Panc1 (cell line): ENCODE measurements around the gene PPP2R1B. TPM values are rescaled to one million over a fixed set of nuclear protein-coding genes. Genes with fewer than 3 reads are reported as not detected.

Experiments
- ATAC-seq: fragments of 200-7000 bp; cut with Tn5 transposase; 2 replicates; pipeline ENCODE4 v1.9.1; 2020; ENCODE audit warnings: mild to moderate bottlenecking, moderate library complexity
- BruUV-seq: library from RNA; stranded (reverse); fragments of 400-500 nt; replicated peaks from 2 replicates; lab custom pipeline; 2021; lab: Mats Ljungman, UMichigan
- CTCF ChIA-PET: fragments of 300-600 bp; sonication (Branson Sonifier 250); formaldehyde crosslinking; loops from one replicate; lab custom pipeline; 2022; ENCODE audit warnings: antibody characterized with exemption; lab: Charles Lee
- POLR2A ChIA-PET: fragments of 300-600 bp; sonication (Branson Sonifier 250); formaldehyde crosslinking; loops from one replicate; lab custom pipeline; 2022; ENCODE audit warnings: antibody characterized with exemption; lab: Charles Lee
- DNase-seq: peaks from one replicate; pipeline ENCODE4 v3.0.0-alpha.2; 2010; ENCODE audit warnings: low read depth, low spot score
- H3K27ac ChIP-seq: 2 replicates; pipeline ENCODE4 v1.5.1; 2011; ENCODE audit warnings: mild to moderate bottlenecking, low read length, inconsistent platforms
- H3K27me3 ChIP-seq: fragments of 200-500 bp; sonication (Bioruptor generic); 2 replicates; pipeline ENCODE4 v1.6.0; 2014; ENCODE audit warnings: low read length, inconsistent platforms; ENCODE audit not compliant: control insufficient read depth, insufficient read depth
- H3K36me3 ChIP-seq: fragments of 200-500 bp; sonication (Bioruptor generic); 2 replicates; pipeline ENCODE4 v1.5.1; 2014; ENCODE audit warnings: inconsistent platforms, mild to moderate bottlenecking, low read length, moderate library complexity; ENCODE audit not compliant: control insufficient read depth, insufficient read depth
- H3K4me1 ChIP-seq: 2 replicates; pipeline ENCODE4 v1.5.1; 2011; ENCODE audit warnings: inconsistent platforms, mild to moderate bottlenecking, low read length, moderate library complexity; ENCODE audit not compliant: control insufficient read depth, insufficient read depth
- H3K4me3 ChIP-seq, 2 experiments: 2 replicates each; pipeline ENCODE4 v1.5.1; 2011 to 2012; ENCODE audit warnings: low read depth in 2 of 2, low read length in 2 of 2, mild to moderate bottlenecking in 2 of 2, inconsistent platforms in 1 of 2, moderate library complexity in 1 of 2
- H3K9me3 ChIP-seq: fragments of 200-500 bp; sonication (Bioruptor generic); 2 replicates; pipeline ENCODE4 v1.5.1; 2014; ENCODE audit warnings: low read depth, mild to moderate bottlenecking, inconsistent platforms, low read length, moderate library complexity; ENCODE audit not compliant: control insufficient read depth, insufficient read depth
- POLR2AphosphoS5 ChIP-seq: IDR thresholded peaks from 2 replicates; pipeline ENCODE4 v1.6.1; 2012; ENCODE audit warnings: mild to moderate bottlenecking, low read depth, low read length, moderate library complexity
- SIN3A ChIP-seq: IDR thresholded peaks from 2 replicates; pipeline ENCODE4 v1.6.1; 2012; ENCODE audit warnings: low read depth, mild to moderate bottlenecking, low read length, moderate library complexity, borderline replicate concordance; ENCODE audit not compliant: insufficient read depth
- TCF7L2 ChIP-seq: IDR thresholded peaks from 2 replicates; pipeline ENCODE4 v1.6.1; 2011; ENCODE audit warnings: mild to moderate bottlenecking, low read depth, low read length, inconsistent platforms
- in situ Hi-C: cut with HindIII; loops from 2 replicates; pipeline ENCODE4 v1.10.0; 2016; ENCODE audit warnings: low sequenced_read_pairs, low pct_unique_long_range_greater_than_20kb
- intact Hi-C: fragments of 100-400 bp; cut with micrococcal nuclease; formaldehyde crosslinking; loops from one replicate; pipeline ENCODE4 v1.10.0; 2022; ENCODE audit not compliant: unreplicated experiment
- total RNA-seq: library from RNA; stranded (reverse); gene quantifications from one replicate; pipeline ENCODE4 v1.2.1, GENCODE V29; 2021; ENCODE audit not compliant: unreplicated experiment
- TF ChIP-seq, protein P1 (sequence below): fragments of 450-650 bp; IDR thresholded peaks from 2 replicates; pipeline ENCODE4 v1.5.1; 2017; ENCODE audit warnings: mild to moderate bottlenecking
- TF ChIP-seq, protein P2 (sequence below), 2 experiments: IDR thresholded peaks; 2 replicates each; pipeline ENCODE4 v1.6.1; 2011 to 2012; ENCODE audit warnings: low read depth in 2 of 2, control low read depth in 1 of 2, low read length in 1 of 2, mild to moderate bottlenecking in 1 of 2, moderate library complexity in 1 of 2; ENCODE audit not compliant: insufficient read depth in 1 of 2

The PPP2R1B gene
- total RNA-seq, 1 experiment from 2014 or later: 57.7 TPM

- in situ Hi-C loops: no loop called here
- Histone ChIP-seq H3K4me1 (peaks cover 2% of the 10 kb centered on the region), H3K4me3 (no peak overlapping the region), H3K9me3 (no peaks in the 10 kb centered on the region), H3K27me3 (no peaks in the 10 kb centered on the region), H3K27ac (no peak overlapping the region), H3K36me3 (peaks cover 39% of the 10 kb centered on the region)
- ChIA-PET CTCF (interaction anchor here (0.5 kb wide), 1 partner anchor 157 kb away, joined by 6 read pairs; the partner anchor contains the start of gene SIK2), POLR2A (no interaction called here)
- DNase-seq: no peak
- TF ChIP-seq, protein P1, sequence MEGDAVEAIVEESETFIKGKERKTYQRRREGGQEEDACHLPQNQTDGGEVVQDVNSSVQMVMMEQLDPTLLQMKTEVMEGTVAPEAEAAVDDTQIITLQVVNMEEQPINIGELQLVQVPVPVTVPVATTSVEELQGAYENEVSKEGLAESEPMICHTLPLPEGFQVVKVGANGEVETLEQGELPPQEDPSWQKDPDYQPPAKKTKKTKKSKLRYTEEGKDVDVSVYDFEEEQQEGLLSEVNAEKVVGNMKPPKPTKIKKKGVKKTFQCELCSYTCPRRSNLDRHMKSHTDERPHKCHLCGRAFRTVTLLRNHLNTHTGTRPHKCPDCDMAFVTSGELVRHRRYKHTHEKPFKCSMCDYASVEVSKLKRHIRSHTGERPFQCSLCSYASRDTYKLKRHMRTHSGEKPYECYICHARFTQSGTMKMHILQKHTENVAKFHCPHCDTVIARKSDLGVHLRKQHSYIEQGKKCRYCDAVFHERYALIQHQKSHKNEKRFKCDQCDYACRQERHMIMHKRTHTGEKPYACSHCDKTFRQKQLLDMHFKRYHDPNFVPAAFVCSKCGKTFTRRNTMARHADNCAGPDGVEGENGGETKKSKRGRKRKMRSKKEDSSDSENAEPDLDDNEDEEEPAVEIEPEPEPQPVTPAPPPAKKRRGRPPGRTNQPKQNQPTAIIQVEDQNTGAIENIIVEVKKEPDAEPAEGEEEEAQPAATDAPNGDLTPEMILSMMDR: no peak
- TF ChIP-seq TCF7L2 (no peak), POLR2AphosphoS5 (no peak), SIN3A (no peak)
- TF ChIP-seq, protein P2, sequence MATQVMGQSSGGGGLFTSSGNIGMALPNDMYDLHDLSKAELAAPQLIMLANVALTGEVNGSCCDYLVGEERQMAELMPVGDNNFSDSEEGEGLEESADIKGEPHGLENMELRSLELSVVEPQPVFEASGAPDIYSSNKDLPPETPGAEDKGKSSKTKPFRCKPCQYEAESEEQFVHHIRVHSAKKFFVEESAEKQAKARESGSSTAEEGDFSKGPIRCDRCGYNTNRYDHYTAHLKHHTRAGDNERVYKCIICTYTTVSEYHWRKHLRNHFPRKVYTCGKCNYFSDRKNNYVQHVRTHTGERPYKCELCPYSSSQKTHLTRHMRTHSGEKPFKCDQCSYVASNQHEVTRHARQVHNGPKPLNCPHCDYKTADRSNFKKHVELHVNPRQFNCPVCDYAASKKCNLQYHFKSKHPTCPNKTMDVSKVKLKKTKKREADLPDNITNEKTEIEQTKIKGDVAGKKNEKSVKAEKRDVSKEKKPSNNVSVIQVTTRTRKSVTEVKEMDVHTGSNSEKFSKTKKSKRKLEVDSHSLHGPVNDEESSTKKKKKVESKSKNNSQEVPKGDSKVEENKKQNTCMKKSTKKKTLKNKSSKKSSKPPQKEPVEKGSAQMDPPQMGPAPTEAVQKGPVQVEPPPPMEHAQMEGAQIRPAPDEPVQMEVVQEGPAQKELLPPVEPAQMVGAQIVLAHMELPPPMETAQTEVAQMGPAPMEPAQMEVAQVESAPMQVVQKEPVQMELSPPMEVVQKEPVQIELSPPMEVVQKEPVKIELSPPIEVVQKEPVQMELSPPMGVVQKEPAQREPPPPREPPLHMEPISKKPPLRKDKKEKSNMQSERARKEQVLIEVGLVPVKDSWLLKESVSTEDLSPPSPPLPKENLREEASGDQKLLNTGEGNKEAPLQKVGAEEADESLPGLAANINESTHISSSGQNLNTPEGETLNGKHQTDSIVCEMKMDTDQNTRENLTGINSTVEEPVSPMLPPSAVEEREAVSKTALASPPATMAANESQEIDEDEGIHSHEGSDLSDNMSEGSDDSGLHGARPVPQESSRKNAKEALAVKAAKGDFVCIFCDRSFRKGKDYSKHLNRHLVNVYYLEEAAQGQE (IDR thresholded peaks at IDR 0.05; ENCODE audit: insufficient read depth in 1 of 2, low read depth in 2 of 2, low read length in 1 of 2): no peak
- intact Hi-C loops: no loop called here
- no TSS peak for BruUV-seq
- ATAC-seq: no peak
Measured at GRCh38 chr11:111759376-111759775, 6.8 kb downstream of the PPP2R1B start.

GRCh38 chr11:111756097-111756496 is 10.1 kb downstream of the PPP2R1B start:
- in situ Hi-C loops (no loop called here), intact Hi-C loops (no loop called here)
- CTCF ChIA-PET: interaction anchor here (0.6 to 0.7 kb wide), 4 partner anchors 21 to 125 kb away, joined by 3 to 8 read pairs (median 4); no protein-coding TSS in a partner anchor
- Histone ChIP-seq H3K27me3 (no peaks in the 10 kb centered on the region), H3K9me3 (no peaks in the 10 kb centered on the region), H3K4me1 (no peaks in the 10 kb centered on the region), H3K4me3 (no peak overlapping the region), H3K36me3 (peaks cover 32% of the 10 kb centered on the region; the same call in 1 of the 2 replicates), H3K27ac (no peak overlapping the region)
- TF ChIP-seq, protein P2 (IDR thresholded peaks at IDR 0.05; ENCODE audit: insufficient read depth in 1 of 2, low read depth in 2 of 2, low read length in 1 of 2): no peak
- no peak for TF ChIP-seq POLR2AphosphoS5
- no peak for TF ChIP-seq SIN3A
- TF ChIP-seq, protein P1: no peak
- no peak for TF ChIP-seq TCF7L2
- ATAC-seq: no peak
- POLR2A ChIA-PET: interaction anchor here (0.6 to 0.7 kb wide), 2 partner anchors 24 to 154 kb away, joined by 4 to 11 read pairs; partner anchors contain the start of gene SIK2
- DNase-seq: no peak
- BruUV-seq: no TSS peak
